ENCODE results near the gene FAM98B.

GRCh38 chr15:38464675-38465074 is 10.7 kb downstream of the FAM98B start:
- TF ChIP-seq REST (IDR thresholded peaks at IDR 0.05), result no peak
- TF ChIP-seq PBX3 (IDR thresholded peaks at IDR 0.05), result no peak
- TF ChIP-seq HOXA7 (CRISPR knock-in tag; IDR thresholded peaks at IDR 0.05), result no peak
- no peak for TF ChIP-seq CTCF (IDR thresholded peaks at IDR 0.05)
- TF ChIP-seq POLR2A (IDR thresholded peaks at IDR 0.05; ENCODE audit: low read length), result no peak
- TF ChIP-seq POLR2AphosphoS2 (conservative IDR thresholded peaks at IDR 0.05; ENCODE audit: low read length), result no peak
- no peak for TF ChIP-seq EP300 (IDR thresholded peaks at IDR 0.05)
- TF ChIP-seq RCOR1 (IDR thresholded peaks at IDR 0.05; ENCODE audit: low read depth, low read length), result no peak
- no peak for TF ChIP-seq USF2 (IDR thresholded peaks at IDR 0.05)
